Right hindlimb (tissue), 1 donor: ENCODE data around the gene ASTL.

Experiments used
- DNase-seq: peaks from one replicate; pipeline ENCODE4 v3.0.0-alpha.2; 2018

ASTL gene

DNA sequence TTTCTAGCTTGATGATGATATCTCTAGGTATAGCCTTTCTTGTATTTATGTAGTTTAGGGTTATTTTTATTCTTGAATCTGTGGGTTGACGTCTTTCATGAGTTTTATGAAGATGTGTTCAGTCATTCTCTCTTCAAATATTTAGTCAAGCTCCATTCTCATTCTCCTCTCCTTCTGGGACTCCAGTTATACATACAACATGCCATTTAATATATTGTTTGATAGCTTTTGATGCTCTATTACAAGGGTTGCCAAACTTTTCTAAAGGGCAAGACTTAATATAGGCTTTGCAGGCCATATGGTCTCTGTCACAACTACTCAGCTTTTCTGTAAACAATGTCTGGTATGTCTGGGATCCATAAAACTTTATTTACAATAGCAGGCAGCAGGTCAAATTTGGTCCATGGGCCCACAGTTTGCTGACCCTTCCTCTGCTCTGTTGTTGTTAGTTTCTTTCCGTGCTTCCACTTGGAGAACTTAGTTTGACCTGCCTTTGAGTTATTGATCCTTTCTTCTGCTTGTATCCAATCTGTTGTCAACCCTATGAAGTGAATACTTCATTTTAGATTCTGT, 63.0 kb downstream of the ASTL start:
- no peak for DNase-seq

DNA sequence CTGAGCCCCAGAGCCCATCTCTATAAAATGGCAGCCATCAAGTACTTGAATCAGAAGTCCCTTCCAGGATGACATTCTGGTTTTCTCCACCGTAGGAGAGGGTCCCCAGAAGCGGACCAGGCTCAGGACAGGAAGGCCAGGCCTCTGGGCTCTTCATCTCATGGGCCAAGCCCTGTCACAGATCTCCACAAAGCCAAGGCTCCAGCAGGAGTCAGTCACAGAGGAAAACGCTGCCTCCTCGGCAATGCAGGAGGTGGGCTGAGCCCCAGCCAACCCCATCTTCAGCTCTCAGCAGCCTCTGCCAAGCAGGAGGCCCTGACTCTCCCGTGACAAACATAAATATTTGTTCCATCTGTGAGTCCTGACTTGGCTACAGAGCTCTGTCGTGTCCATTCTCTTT, 64.1 kb downstream of the ASTL start:
- no peak for DNase-seq

DNA sequence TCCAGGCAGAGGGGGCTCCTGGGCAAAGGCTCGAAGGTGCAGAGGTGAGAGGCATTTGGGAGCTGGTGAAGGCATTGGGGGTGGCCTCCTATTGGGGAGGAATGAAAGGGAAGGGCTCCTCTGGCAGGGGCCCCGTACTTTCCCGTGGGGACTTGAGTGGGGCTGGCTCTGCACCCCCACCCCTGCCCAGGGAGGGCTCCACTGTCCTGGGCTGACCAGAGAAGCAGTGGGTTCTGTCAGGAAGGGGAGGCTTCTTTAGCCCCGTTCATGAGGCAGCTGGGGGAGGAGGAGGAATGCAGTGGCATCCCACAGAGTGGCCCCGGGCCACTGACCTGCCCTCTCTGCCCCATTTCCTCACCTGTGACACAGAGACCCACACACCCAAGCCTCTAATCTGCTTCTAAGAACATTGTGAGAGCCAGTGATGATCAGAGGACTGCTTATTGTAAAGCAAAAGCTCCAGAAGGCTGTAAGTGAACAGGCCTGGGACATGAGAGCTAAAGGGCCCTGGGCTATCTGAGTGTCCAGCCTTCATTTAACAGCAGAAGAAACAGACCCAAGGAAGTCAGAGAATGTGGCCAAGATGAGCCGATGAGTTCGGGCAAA, 65.0 kb downstream of the ASTL start:
- DNase-seq = no peak
